NCI-H2029 (cell line): ENCODE data around the gene ZNF205.
A peak's percentile ranks its signal among the peaks of the same experiment; 100 is the strongest.
"Not testable (repeated sequence)": the region's sequence is repeated elsewhere in the genome, so short reads cannot be mapped to it uniquely, and the experiment has no call there.

Experiments
- DNase-seq: peaks from one replicate; lab custom pipeline; 2025; lab: John Stamatoyannopoulos, UW

Gene ZNF205

GRCh38 chr16:3148256-3149192 lies 36.1 kb downstream of the ZNF205 start:
- no peak for DNase-seq

DNA sequence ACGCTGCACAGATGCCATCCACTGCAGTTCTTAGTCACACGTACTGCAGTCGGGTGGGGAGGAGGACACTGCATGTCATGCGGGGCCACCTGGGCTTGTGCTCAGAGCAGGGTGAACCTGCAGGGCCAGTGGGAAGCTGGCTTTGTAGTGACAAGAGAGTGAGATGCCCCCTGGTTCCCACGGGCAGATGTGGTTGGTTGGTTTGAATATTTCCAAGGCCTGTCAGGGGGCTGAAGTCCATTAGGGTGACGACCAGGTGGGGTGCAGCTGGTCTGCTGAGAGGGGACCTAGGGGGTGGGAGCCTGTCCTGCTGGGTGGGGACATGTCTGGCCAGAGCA lies 36.8 kb downstream of the ZNF205 start:
- DNase-seq, result no peak

DNA sequence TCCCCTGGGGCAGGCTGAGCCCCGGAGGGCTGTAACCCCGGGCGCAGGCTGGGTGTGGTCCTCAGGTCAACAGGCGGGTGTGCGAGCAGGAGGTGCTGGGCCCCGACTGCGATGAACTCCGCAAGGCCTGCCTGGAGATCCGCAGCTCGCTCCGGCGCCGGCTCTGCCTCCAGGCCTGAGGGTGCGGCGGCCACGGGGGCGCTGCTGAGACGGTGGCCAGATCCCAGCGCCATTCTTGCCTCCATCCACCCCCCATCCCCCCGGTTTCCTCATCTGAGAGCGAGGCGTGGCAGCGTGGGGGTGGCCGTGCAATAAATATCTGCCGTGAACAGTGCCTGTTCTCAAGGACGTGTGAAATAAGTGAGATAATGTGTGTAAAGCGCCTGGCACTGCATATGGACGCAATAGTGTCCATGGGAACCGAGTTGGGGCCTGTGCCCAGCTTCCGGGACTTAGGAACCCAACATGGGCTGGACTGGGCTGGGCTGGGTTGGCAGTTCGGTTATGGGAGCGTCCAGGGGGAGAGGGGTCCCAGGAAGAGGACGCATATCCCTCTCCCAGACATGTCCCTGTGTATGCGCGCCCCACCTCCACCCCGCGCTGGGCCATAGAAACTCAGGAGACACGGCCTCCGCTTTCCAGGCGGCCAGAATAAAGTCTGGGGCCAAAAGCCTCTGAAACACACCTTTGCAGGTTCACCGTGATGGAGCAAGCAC lies 37.4 kb downstream of the ZNF205 start:
- DNase-seq, result no peak

- DNase-seq, result peak; percentile 92
These were observed 38.2 kb downstream of the ZNF205 start for GRCh38 chr16:3150346-3151218.

DNA sequence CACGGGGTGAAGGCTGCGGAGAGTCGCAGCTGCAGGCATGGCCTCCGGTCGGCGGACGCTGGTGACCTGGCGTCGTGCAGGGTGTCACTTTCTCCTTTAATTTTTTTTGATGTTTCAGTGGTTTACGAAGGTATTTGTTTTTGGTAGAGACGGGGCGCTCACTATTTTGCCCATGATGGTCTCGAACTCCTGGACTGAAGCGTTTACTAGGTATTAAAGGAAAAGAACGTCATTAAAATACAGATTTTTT lies 39.6 kb downstream of the ZNF205 start:
- DNase-seq, result no peak

- peak; percentile 71 for DNase-seq
These were observed 40.0 kb downstream of the ZNF205 start for GRCh38 chr16:3152277-3152990.

GRCh38 chr16:3152991-3153368 lies 40.6 kb downstream of the ZNF205 start:
- no peak for DNase-seq

- DNase-seq, result no peak
These were observed 42.8 kb downstream of the ZNF205 start for GRCh38 chr16:3155181-3155580.

- no peak for DNase-seq
These were observed 43.6 kb downstream of the ZNF205 start for GRCh38 chr16:3155972-3156371.

GRCh38 chr16:3157229-3158025 lies 45.0 kb downstream of the ZNF205 start:
- DNase-seq, result peak; percentile 38

DNA sequence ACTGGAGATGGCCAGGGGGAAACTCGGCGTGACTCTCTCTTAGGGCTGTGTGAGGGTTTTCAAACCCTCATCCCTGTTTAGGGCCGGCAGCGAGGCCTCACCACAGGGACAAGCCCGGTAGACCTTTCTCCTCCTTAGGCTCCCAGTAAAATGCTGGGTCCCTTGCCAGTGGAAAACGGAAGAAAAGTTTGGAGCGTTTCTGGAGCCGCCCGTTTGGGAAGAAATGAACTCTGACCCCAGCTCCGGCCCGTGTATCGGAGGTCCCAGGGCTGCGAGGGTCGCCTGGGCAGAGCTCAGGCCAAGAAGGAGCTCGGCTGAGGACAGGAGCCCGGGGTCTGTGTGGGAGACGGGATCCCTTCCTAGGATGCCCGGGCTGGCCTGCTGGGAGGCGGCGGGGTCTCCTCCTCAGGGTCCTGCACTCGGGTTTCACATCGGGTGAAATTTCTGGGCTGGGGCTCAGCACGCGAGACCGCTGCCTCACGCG lies 45.7 kb downstream of the ZNF205 start:
- no peak for DNase-seq

DNA sequence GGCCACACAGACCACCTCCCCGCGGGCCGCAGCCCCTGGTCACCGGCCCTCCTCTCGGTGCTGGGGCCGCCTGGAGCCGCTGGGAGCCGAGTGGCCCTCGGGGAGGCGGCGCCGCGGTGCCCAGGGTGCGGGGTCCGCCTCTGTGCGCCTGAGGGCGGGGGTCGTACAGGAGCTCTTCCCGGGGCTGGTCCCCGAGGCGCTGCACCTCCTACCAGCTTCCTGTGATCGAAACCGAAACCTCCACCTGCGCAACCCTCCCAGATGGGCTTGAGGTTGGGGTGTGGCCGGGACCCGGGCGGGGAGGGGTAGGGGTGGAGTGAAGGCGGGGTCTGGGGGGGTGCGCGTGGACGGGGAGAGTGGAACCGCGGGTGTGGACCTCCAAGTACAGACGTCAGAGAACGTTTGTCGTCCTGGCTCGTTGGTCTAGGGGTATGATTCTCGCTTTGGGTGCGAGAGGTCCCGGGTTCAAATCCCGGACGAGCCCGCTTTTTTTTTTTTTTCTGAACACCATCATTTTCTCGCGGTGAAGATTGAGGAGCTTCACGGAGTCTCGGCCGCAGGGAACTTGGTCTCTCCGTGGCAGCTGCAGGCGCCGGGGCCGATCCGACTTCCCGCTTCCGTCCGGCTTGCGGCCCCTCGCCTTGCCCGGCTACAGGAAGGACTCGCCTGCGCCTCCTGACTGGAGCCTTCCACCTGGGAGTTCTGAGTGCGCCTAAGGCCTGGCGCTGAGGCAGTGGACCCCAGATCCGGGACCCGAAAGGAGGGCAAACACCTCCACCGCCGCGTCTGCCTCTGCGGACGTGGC lies 46.3 kb downstream of the ZNF205 start:
- DNase-seq, result peak; percentile 62

- DNase-seq, result no peak
These were observed 49.0 kb downstream of the ZNF205 start for GRCh38 chr16:3161235-3162018.

GRCh38 chr16:3164121-3164991 lies 52.0 kb downstream of the ZNF205 start:
- DNase-seq, result no peak

DNA sequence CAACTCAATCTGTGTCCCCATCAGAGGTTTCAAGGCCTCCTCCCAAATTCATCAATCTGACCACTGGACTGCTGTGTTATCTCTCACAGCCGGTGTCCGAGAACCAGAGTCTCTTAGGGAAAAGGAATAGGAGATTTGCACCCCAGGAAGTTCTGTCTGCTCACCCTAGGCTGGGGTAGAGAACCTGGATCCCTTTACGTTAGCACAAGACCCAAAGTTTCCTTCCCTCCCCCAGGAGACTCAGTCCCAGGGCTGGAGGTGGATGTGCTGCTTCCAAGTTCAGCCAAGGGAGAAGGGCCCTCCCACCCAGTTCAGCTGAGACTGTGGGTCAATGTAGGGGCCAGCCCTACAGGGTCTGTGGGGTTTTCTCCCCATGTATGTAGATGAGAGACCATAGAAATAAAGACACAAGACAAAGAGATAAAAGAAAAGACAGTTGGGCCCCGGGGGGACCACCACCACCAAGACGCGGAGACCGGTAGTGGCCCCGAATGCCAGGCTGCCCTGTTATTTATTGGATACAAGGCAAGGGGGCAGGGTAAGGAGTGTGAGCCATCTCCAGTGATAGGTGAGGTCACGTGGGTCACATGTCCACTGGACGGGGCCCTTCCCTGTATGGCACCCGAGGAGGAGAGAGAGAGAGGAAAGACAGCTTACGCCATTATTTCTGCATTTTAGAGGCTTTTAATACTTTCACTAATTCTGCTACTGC lies 52.9 kb downstream of the ZNF205 start:
- DNase-seq, result no peak

GRCh38 chr16:3166505-3166886 lies 54.1 kb downstream of the ZNF205 start:
- no peak for DNase-seq

- not testable (repeated sequence) for DNase-seq
These were observed 56.3 kb downstream of the ZNF205 start for GRCh38 chr16:3168729-3169128.
